GM10847 (cell line): ENCODE results near the gene PTPRM.

Source experiments
- POLR2A ChIP-seq: IDR thresholded peaks from 2 replicates; pipeline ENCODE4 v1.6.1; 2011; ENCODE audit not compliant: insufficient read length; ENCODE audit errors: extremely low read depth

The PTPRM gene

DNA sequence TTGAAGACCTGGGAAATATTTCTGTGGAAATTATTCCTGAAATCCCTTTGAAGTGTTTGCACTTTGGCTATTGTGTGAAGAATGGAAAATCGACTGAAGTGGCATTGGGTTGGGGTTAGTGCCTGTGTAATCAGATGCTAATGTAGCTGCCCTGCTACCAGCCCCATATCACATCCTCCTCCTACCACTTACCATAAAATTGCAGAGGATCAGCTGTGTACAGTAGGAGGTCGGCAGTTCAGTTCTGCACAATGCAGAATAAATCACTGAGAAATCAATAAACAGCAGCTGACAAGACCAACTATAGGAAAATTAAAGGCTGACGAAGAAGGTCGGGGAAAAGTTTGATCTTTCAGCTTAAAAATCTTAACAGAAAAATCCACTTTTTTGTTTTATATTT lies 440.9 kb downstream of the PTPRM start:
- TF ChIP-seq POLR2A = no peak

DNA sequence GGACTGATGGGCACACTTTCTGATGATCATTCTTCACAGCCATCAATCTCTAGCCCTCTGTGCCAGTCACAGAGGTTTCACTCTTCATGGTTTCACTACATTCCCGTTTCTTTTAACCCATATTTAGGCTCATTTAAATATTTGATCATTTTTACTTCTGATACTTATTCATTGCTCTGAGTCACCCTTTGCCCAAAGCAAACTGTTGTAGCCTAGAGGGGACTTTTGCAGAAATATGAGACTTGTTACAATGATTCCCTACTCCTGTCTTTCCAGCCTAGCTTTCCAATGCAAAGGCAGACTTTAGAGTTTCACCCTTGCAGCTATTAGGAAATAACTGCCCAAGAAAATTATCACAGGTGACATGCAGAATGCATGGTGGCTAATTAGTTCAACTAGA lies 444.2 kb downstream of the PTPRM start:
- no peak for TF ChIP-seq POLR2A

DNA sequence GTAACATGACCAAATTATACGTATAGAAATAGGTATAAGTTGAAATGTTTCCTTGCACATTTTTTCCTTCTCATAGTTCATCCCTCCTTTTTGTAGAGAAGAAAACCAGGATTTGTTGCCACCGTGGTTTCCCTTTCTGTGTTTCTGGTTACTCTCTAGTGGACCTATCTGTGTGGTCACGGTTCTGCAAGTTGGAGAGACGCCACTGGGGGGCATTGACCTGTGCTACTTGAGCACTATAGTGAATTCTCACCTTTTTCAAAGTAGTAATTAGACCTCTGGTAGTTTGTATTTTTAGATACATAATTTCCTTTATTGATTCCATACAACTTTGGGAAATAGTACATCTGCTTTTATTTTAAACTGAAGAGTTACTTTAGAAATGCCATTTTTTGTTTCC lies 444.8 kb downstream of the PTPRM start:
- no peak for TF ChIP-seq POLR2A

DNA sequence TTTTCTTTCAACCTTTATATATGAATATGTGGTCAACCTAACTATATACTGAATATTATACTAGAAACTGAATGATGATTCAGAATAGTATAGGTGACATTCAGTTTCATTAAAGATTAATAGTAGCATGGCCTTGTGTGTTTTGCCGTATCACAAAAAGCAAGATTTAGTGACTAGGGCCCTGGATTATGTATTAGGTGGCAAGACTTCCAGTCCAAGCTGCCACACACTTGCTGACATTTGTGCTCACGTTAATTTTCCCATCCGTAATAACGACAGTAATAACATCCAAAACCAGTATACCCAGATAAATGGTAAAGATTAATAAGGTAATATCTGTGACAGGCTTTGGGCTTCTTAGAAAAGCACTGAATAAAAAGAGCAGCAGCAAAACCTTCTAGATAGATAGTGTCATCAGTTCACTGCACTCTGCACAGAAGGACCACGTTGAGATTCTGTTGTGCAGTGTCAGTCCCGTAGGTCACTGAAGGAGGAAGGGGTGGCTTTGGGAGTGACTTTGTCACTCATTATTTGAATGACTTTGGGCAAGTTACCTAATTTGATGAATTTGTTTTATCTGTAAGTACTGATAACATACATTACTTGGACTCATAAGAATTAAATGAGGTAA lies 451.7 kb downstream of the PTPRM start:
- TF ChIP-seq POLR2A = no peak

DNA sequence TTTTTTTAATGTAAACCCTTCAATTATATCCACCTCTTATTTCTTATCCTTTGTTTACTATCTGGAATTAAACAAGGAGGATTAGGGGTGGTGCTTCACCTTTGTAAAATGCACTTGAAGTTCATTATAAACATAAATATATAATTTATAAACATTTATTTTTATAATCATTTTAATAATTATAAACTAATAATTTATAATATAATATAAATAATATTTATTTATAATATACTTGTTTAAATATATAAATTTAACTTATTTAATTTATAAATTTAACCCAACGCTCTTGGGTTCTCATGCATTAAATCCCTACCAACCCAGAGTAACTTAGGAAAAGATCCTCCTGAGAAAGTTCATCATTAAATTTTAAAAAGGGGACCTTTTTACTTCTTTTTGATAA lies 452.5 kb downstream of the PTPRM start:
- no peak for TF ChIP-seq POLR2A

DNA sequence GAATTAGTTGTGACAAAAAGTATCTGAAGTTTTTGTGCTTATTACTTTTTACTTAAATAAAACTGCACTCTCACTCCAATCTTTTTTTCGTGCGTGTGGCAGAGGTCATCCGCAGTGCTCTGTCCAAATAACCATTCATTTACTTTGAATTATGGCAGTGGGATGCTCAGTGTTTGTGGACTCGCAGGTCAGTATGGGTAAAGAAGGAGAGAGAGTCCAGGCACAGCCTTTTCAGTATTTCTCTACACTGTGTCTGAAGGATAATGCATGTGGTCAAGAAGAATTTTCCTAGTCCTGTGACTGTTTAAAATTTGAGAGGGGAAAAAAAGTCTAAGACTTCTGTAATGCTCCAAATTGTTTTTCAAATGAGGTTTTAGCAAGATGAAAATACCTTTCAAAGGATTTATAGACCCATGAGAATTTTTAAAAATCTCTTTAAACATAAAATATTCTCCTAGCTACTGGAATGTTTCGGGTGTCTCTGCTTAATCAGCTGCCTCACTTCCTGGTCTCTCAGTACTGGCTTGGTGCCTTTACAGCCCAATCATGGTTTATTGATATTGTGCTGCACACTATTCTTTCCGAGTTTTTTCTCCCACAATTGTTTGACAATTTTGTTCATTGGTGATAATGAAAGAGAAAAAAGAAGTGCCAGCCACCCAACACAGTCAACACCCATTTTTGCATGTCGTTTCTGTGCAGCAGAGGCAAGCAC lies 453.2 kb downstream of the PTPRM start:
- TF ChIP-seq POLR2A = no peak

DNA sequence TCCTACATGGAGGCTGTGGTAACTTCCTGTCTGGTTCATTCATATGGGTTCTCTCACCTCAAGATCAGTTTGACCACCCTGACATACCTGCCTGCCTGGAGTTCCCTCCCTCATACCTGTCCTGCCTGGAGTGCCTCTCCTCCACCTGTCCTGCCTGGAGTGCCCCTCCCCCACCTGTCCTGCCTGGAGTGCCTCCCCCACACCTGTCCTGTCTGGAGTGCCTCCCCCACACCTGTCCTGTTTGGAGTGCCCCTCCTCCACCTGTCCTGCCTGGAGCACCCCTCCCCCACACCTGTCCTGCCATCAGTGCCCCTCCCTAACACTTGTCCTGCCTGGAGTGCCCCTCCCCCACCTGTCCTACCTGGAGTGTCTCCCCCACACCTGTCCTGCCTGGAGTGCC lies 461.9 kb downstream of the PTPRM start:
- TF ChIP-seq POLR2A = no peak

DNA sequence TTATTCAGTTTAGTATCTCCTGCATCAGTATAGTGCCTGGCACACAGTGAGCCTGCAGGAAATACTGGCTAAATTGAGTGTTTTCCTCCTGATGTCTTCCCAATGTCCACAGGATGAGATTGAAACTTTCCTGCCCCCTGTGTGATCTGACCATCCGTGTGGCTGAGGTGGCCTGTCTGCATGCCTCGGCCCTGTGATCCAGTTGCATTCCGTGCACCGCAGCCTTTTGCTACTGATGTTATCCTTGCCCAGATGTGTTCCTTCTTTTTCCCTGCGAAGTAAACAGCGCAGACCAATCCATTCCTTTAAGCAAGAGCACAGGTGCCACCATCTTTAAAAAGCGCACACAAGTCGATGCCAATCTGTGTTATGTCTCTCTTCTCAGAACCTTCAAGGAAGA lies 462.6 kb downstream of the PTPRM start:
- no peak for TF ChIP-seq POLR2A

DNA sequence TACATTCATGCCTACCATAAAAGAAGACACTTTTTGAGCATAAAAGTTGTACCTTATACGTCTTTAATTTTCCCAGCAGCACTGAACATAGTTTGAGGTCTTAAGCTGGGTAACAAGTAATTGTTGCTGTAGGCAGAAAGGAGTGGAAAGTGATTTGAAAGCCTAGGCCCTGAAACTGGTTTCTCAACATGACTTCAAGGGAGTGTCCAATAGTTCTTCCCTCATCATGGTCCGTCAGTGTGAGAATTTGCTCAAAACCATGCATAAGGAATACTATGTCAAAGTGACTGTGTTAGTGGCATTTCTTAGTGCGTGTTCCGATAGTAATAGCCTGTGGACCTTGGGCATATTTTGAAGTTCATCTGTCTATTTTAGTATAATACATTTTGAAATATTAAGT lies 463.1 kb downstream of the PTPRM start:
- TF ChIP-seq POLR2A = no peak

DNA sequence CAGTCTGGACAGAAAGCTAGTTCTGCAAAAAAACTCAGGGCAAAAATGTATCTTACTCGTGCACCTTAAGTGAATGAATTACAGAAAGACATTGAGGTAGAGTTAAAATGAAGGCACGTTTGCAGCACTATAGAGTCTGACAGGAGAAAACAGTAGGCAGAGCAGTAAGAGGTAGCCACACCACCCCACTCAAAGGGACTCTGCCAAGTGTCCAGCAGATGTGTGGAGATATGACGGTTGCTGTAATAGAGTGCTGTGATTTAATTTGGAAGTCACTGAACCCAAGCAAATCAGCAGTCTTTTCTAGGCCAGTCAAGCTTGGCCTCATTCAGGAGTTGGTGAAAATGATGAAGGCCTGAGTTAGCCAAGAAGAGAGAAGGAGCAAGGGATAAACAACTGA lies 464.4 kb downstream of the PTPRM start:
- TF ChIP-seq POLR2A = no peak

DNA sequence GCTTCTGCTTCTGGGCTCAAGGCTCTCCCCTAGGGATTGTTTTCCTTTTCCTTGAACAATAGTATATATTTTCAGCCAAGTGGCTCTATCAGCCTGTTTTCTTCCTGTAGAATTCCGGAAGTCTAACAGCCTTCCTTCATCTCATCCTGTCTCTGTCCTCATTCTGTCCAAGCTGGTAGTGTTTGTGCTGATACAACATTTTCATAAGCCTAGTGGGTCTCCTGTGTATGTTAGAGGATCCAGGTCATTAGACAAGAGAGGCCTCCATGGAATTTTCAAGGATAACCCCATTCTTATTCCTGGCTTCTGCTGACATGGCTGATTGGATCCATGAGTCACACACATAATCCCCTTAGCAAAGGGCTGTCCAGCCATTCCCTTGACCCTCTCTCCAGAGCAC lies 467.6 kb downstream of the PTPRM start:
- TF ChIP-seq POLR2A = no peak

DNA sequence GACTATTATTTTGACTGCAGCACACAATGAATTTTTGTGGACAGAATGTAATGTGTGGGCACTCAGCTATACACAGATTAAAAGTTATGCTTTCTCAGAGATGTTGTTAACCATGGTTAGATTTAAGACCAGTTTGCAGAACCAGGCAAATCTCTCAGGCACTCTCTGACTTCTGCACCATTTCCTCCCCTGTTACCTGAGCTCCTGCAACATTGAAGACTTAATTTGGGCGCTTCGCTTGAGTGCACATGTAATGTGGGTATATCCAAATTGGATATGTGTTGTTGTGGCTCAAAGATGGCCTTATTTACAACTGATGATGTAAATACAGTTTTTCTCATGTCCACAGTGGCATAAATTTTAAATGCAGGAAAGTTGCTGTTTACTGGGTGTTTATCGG lies 469.4 kb downstream of the PTPRM start:
- TF ChIP-seq POLR2A = no peak

DNA sequence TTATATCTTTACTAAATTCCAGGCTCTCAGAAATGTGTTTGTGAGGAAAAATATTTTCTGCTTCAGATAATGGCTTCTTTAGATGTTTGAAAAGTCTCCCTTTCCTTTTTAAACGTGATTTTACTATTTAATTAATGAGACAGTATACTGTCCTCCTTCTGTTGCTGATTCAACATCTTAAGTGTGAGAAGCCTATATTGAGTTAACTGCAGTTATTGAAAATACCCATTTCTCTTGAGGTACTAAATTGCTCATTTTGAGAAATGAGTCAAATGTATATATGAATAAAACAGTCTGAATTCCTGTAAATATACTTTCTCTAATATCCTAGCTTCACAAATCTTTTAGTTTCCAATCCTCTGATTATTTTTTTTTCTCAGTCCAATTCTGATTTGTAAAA lies 470.2 kb downstream of the PTPRM start:
- no peak for TF ChIP-seq POLR2A

DNA sequence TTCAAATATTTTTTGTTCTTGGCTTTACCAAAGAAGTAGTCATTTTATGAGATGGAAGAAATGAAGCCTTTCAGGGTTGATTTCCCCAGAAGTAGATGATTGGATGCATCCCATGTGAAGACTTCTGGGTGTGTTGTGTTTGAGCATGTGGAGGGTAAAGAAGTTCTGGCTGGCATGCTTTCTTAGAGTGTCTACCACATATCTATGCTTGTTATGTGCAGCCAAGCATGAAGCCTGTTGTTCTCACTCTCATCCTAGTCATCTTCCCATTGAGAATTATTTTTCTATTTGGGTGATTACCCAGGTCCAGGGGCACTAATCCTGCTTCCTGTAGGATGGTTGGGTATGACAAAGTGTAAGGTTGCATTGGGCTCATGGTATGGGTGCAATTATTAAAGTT lies 472.9 kb downstream of the PTPRM start:
- no peak for TF ChIP-seq POLR2A

DNA sequence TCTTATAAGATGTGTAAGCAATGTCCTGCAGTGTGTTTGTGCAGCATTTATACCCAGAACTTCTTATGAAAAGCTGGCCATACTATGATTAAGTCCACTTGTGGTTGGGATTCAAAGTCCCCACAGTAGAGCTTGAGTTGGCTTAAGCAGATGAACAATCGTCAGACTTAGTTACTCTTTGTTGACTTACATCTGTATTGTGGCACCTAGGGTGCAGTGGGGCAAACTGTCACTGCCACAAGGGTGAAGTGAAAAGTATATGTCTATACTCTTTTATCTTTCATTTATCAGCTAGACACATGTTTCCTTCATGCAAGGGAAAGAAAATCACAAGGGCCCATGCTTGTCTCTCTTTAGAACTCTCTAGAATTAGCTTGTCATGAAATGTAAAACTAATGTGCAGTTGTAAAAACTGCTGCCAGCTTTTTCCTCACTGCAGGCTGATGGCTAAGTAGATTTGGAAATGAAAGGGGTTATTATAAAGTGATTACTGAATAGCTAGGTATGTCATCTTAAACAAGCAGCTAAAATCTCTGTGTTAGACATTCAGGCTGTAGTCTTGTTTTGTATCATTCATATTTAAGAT lies 474.5 kb downstream of the PTPRM start:
- no peak for TF ChIP-seq POLR2A

DNA sequence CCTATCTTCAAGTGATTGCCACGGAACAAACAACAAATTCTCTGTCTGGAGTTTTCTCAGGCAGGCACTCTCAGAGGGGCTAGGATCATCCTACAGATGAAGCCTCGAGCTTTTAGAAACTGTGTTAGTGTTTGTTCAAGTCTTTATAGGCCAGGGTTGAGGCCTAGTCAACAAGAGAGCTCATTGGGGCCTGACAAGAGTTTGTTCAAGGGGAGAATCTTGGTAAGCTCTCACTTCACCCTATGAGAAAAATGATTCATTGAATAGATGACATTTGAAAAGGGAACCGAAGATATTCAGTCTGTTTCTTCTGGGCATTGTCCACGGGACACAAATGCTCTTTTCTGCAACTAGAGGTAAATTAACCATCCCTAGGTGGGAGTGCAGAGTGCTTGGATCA lies 476.9 kb downstream of the PTPRM start:
- TF ChIP-seq POLR2A = no peak
